Tibial nerve (tissue), 4 donors: ENCODE data around the gene GPR183. TPM values are rescaled to one million over a fixed set of nuclear protein-coding genes. Genes with fewer than 3 reads are reported as not detected.
A peak's percentile ranks its signal among the peaks of the same experiment; 100 is the strongest.

Source experiments
- DNase-seq, 2 donors: peaks; one replicate each; pipeline ENCODE4 v3.0.0-alpha.2; 2019; ENCODE audit warnings: low spot score in 2 of 2
- H3K27ac ChIP-seq, 4 donors: fragments of 200-600 bp; sonication (generic) in 3 of 4; one replicate each; pipeline ENCODE4 v1.5.1; 2017 to 2019; ENCODE audit warnings: mild to moderate bottlenecking in 1 of 4
- H3K27me3 ChIP-seq, 2 donors: fragments of 200-600 bp; sonication (generic) in 1 of 2; one replicate each; pipeline versions ENCODE4 v1.5.1 to v1.6.0; 2017 to 2019
- H3K36me3 ChIP-seq, 3 donors: fragments of 200-600 bp; sonication (generic); one replicate each; pipeline ENCODE4 v1.5.1; 2018 to 2019
- H3K4me1 ChIP-seq, 4 donors: fragments of 200-600 bp; sonication (generic) in 3 of 4; one replicate each; pipeline ENCODE4 v1.5.1; 2017 to 2019
- H3K4me3 ChIP-seq, 4 donors: fragments of 200-600 bp; sonication (generic) in 3 of 4; one replicate each; pipeline ENCODE4 v1.5.1; 2017 to 2019; ENCODE audit warnings: mild to moderate bottlenecking in 1 of 4, moderate library complexity in 1 of 4
- H3K9me3 ChIP-seq, 4 donors: fragments of 200-600 bp; sonication (generic) in 3 of 4; one replicate each; pipeline ENCODE4 v1.5.1; 2017 to 2019
- CTCF ChIP-seq, 5 experiments: fragments of 200-600 bp in 3 of 5; fragments of 450-650 bp in 2 of 5; sonication (generic) in 3 of 5; IDR thresholded peaks; one replicate each; pipeline ENCODE4 v1.5.1; 2016 to 2019; ENCODE audit warnings: antibody characterized with exemption in 5 of 5, mild to moderate bottlenecking in 3 of 5, moderate library complexity in 2 of 5
- EP300 ChIP-seq, 2 donors: sonication (generic); formaldehyde crosslinking; IDR thresholded peaks; one replicate each; pipeline ENCODE4 v1.6.1; 2017; ENCODE audit warnings: antibody characterized with exemption in 2 of 2, mild to moderate bottlenecking in 1 of 2
- POLR2A ChIP-seq, 2 donors: fragments of 450-650 bp; IDR thresholded peaks; one replicate each; pipeline ENCODE4 v1.6.1; 2017; ENCODE audit warnings: antibody characterized with exemption in 2 of 2, mild to moderate bottlenecking in 2 of 2, moderate library complexity in 2 of 2
- WGBS, 2 donors: methylation state at CpG; one replicate each; pipeline ENCODE4 v1.1.5; 2018; 5-methylcytosine and 5-hydroxymethylcytosine counted together
- total RNA-seq, 4 donors: library from RNA; depleted of rRNA; stranded (reverse); fragments of >200 nt; gene quantifications; one replicate each; pipeline ENCODE4 v1.1.0, GENCODE V29; 2016

The GPR183 gene
- total RNA-seq, 4 donors from 2014 or later, result 6.3 to 20.4 (median 13.1) TPM

- Histone ChIP-seq H3K4me1 (peaks cover 0 to 35% (median 22%) of the 10 kb centered on the region in 4 donors), H3K36me3 (peaks cover 0 to 27% (median 0%) of the 10 kb centered on the region in 3 donors), H3K4me3 (no peak overlapping the region), H3K9me3 (no peaks in the 10 kb centered on the region), H3K27me3 (no peaks in the 10 kb centered on the region), H3K27ac (peak overlapping the region in 2 of 4 donors; percentile 26 to 34)
- no peak for DNase-seq
- TF ChIP-seq EP300 (IDR thresholded peaks at IDR 0.05) (peak in 1 of 2 donors; percentile 52), POLR2A (IDR thresholded peaks at IDR 0.05) (no peak), CTCF (IDR thresholded peaks at IDR 0.05) (no peak)
- WGBS, 2 donors, result 74 to 75% methylated on average over 5 of the region's 5 CpGs
These were observed 13.7 kb upstream of the GPR183 start for GRCh38 chr13:99320693-99321481.

- Histone ChIP-seq H3K36me3 (peaks cover 0 to 13% (median 0%) of the 10 kb centered on the region in 3 donors), H3K4me3 (no peak overlapping the region), H3K4me1 (peaks cover 0 to 45% (median 16%) of the 10 kb centered on the region in 4 donors), H3K27ac (no peak overlapping the region), H3K9me3 (no peaks in the 10 kb centered on the region), H3K27me3 (no peaks in the 10 kb centered on the region)
- TF ChIP-seq EP300 (IDR thresholded peaks at IDR 0.05), result no peak
- 71 to 85% methylated on average over 6 of the region's 6 CpGs for WGBS, 2 donors
- no peak for DNase-seq
These were observed 9.6 kb upstream of the GPR183 start for GRCh38 chr13:99316657-99317256.

- H3K4me1 ChIP-seq, result peaks cover 0 to 45% (median 10%) of the 10 kb centered on the region in 4 donors
- H3K27ac ChIP-seq, result no peak overlapping the region
- no peaks in the 10 kb centered on the region for H3K27me3 ChIP-seq
- no peak overlapping the region for H3K4me3 ChIP-seq
- DNase-seq, result no peak
- H3K9me3 ChIP-seq, result no peaks in the 10 kb centered on the region
- TF ChIP-seq CTCF (IDR thresholded peaks at IDR 0.05), result no peak
- no peak for TF ChIP-seq POLR2A (IDR thresholded peaks at IDR 0.05)
- no peak for TF ChIP-seq EP300 (IDR thresholded peaks at IDR 0.05)
- 97 to 100% methylated on average over 2 of the region's 2 CpGs for WGBS, 2 donors
- H3K36me3 ChIP-seq, result peaks cover 0 to 13% (median 0%) of the 10 kb centered on the region in 3 donors
These were observed 9.0 kb upstream of the GPR183 start for GRCh38 chr13:99316224-99316623.

- H3K27ac ChIP-seq, result peak overlapping the region in 2 of 4 donors; percentile 8 to 32
These were observed 8.0 kb upstream of the GPR183 start for GRCh38 chr13:99315186-99315585.

GRCh38 chr13:99314640-99315176 lies 7.5 kb upstream of the GPR183 start:
- no peaks in the 10 kb centered on the region for H3K27me3 ChIP-seq
- peak overlapping the region in 3 of 4 donors; percentile 2 to 32 (median 8) for H3K27ac ChIP-seq
- H3K9me3 ChIP-seq, result no peaks in the 10 kb centered on the region
- no peak for DNase-seq
- H3K4me1 ChIP-seq, result peaks cover 0 to 32% (median 6%) of the 10 kb centered on the region in 4 donors
- WGBS, 2 donors, result 65 to 74% methylated on average over 10 of the region's 10 CpGs
- TF ChIP-seq EP300 (IDR thresholded peaks at IDR 0.05), result no peak
- TF ChIP-seq POLR2A (IDR thresholded peaks at IDR 0.05), result no peak
- H3K4me3 ChIP-seq, result no peak overlapping the region
- peaks cover 0 to 12% (median 0%) of the 10 kb centered on the region in 3 donors for H3K36me3 ChIP-seq

More at GRCh38 chr13:99315186-99315585, 8.0 kb upstream of the GPR183 start:
- no peaks in the 10 kb centered on the region for H3K27me3 ChIP-seq
- no peaks in the 10 kb centered on the region for H3K9me3 ChIP-seq
- no peak for DNase-seq
- H3K4me1 ChIP-seq, result peaks cover 0 to 37% (median 4%) of the 10 kb centered on the region in 4 donors
- H3K4me3 ChIP-seq, result no peak overlapping the region
- 78 to 87% methylated on average over 6 of the region's 6 CpGs for WGBS, 2 donors
- H3K36me3 ChIP-seq, result peaks cover 0 to 13% (median 0%) of the 10 kb centered on the region in 3 donors
- TF ChIP-seq POLR2A (IDR thresholded peaks at IDR 0.05) (no peak), CTCF (IDR thresholded peaks at IDR 0.05) (no peak), EP300 (IDR thresholded peaks at IDR 0.05) (no peak)
